GM12892 (cell line): ENCODE results near the gene APOBEC3H.

Source experiments
- POLR2A ChIP-seq: IDR thresholded peaks from 2 replicates; pipeline ENCODE4 v1.6.1; 2011; ENCODE audit warnings: low read depth, low read length, control low read depth
- TAF1 ChIP-seq: IDR thresholded peaks from 2 replicates; pipeline ENCODE4 v1.6.1; 2011; ENCODE audit warnings: low read depth, mild to moderate bottlenecking, control low read depth, low read length, borderline replicate concordance

DNA sequence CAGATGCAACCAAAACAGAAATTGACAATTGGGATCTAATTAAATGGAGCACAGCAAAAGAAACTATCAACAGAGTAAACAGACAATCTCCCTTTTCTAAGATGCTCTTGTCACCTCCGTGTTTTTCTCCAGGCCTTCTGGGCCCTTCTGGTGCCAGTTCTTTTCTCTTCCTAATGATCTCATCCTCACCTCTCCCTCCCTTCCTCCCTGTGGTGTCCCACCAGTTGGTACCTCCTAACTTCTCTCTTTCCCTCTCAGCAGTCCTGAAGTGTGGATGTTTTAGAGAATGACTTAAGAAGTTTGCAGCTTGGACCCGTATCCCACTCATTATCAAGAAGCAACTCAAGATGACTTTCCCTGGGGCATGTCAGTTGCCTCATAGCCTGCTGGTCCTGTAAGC is 6.4 kb downstream of the APOBEC3H start:
- TF ChIP-seq POLR2A (no peak), TAF1 (no peak)
